Measurements from ENCODE around the gene LFNG.
"Not testable (repeated sequence)": the region's sequence is repeated elsewhere in the genome, so short reads cannot be mapped to it uniquely, and the experiment has no call there.

The LFNG gene

GRCh38 chr7:2527505-2528467, 8.2 kb downstream of the LFNG start:
- no peak for DNase-seq (ENCODE audit: low read depth in 1 of 2, low spot score in 1 of 2)

- no peak for DNase-seq (ENCODE audit: low read depth in 1 of 2, low spot score in 1 of 2)
Measured at GRCh38 chr7:2528481-2529095, 9.0 kb downstream of the LFNG start.

- DNase-seq (ENCODE audit: low read depth in 1 of 2, low spot score in 1 of 2): peak in 1 of 2 donors; percentile 32
Measured at GRCh38 chr7:2529161-2530070, 9.8 kb downstream of the LFNG start.

GRCh38 chr7:2530071-2530987, 10.8 kb downstream of the LFNG start:
- DNase-seq (ENCODE audit: low read depth in 1 of 2, low spot score in 1 of 2): peak; percentile 50 to 59

- not testable (repeated sequence) for DNase-seq (ENCODE audit: low read depth in 1 of 2, low spot score in 1 of 2)
Measured at GRCh38 chr7:2530994-2531795, 11.6 kb downstream of the LFNG start.

- DNase-seq (ENCODE audit: low read depth in 1 of 2, low spot score in 1 of 2): not testable (repeated sequence)
Measured at GRCh38 chr7:2531796-2532110, 12.2 kb downstream of the LFNG start.

- not testable (repeated sequence) for DNase-seq (ENCODE audit: low read depth in 1 of 2, low spot score in 1 of 2)
Measured at GRCh38 chr7:2532199-2532772, 12.7 kb downstream of the LFNG start.

GRCh38 chr7:2532816-2533215, 13.2 kb downstream of the LFNG start:
- not testable (repeated sequence) for DNase-seq (ENCODE audit: low read depth in 1 of 2, low spot score in 1 of 2)

- not testable (repeated sequence) for DNase-seq (ENCODE audit: low read depth in 1 of 2, low spot score in 1 of 2)
Measured at GRCh38 chr7:2533566-2533965, 14.0 kb downstream of the LFNG start.

GRCh38 chr7:2534214-2534613, 14.6 kb downstream of the LFNG start:
- not testable (repeated sequence) for DNase-seq (ENCODE audit: low read depth in 1 of 2, low spot score in 1 of 2)

GRCh38 chr7:2535872-2536627, 16.5 kb downstream of the LFNG start:
- not testable (repeated sequence) for DNase-seq (ENCODE audit: low read depth in 1 of 2, low spot score in 1 of 2)

GRCh38 chr7:2537981-2538851, 18.6 kb downstream of the LFNG start:
- no peak for DNase-seq (ENCODE audit: low read depth in 1 of 2, low spot score in 1 of 2)

GRCh38 chr7:2539031-2539911, 19.7 kb downstream of the LFNG start:
- no peak for DNase-seq (ENCODE audit: low read depth in 1 of 2, low spot score in 1 of 2)

GRCh38 chr7:2540133-2540532, 20.6 kb downstream of the LFNG start:
- no peak for DNase-seq (ENCODE audit: low read depth in 1 of 2, low spot score in 1 of 2)

GRCh38 chr7:2540641-2541051, 21.1 kb downstream of the LFNG start:
- DNase-seq (ENCODE audit: low read depth in 1 of 2, low spot score in 1 of 2): no peak

GRCh38 chr7:2541291-2542010, 21.9 kb downstream of the LFNG start:
- DNase-seq (ENCODE audit: low read depth in 1 of 2, low spot score in 1 of 2): no peak
